ENCODE data around the gene PXYLP1.

GRCh38 chr3:141279077-141279967 is 47.7 kb downstream of the PXYLP1 start:
- TF ChIP-seq CTCF (IDR thresholded peaks at IDR 0.05; ENCODE audit: borderline replicate concordance, extremely low read depth, low read length, poor library complexity, severe bottlenecking) (peak; percentile 77), EZH2 (IDR thresholded peaks at IDR 0.05; ENCODE audit: borderline replicate concordance, low read depth, low read length, severe bottlenecking) (no peak)

Data from DND-41 (cell line).